Mucosa of descending colon (tissue), 3 donors: Measurements from ENCODE around the gene SPATS2. TPM values are rescaled to one million over a fixed set of nuclear protein-coding genes. Genes with fewer than 3 reads are reported as not detected.

Experiments used
- ATAC-seq: fragments of 200-7000 bp; cut with Tn5 transposase; one replicate; pipeline ENCODE4 v1.9.1; 2020; ENCODE audit warnings: mild to moderate bottlenecking, moderate library complexity
- DNase-seq, 3 donors: peaks; one replicate each; pipeline ENCODE4 v3.0.0-alpha.2; 2020
- H3K36me3 ChIP-seq: fragments of 200-600 bp; one replicate; pipeline ENCODE4 v1.8.0; 2021; ENCODE audit warnings: low read depth, mild to moderate bottlenecking
- H3K4me1 ChIP-seq: fragments of 200-600 bp; one replicate; pipeline ENCODE4 v1.8.0; 2021; ENCODE audit warnings: low read depth, mild to moderate bottlenecking
- H3K4me3 ChIP-seq: fragments of 200-600 bp; one replicate; pipeline ENCODE4 v1.8.0; 2021; ENCODE audit warnings: mild to moderate bottlenecking
- H3K9me3 ChIP-seq: fragments of 200-600 bp; one replicate; pipeline ENCODE4 v1.8.0; 2021; ENCODE audit warnings: mild to moderate bottlenecking
- CTCF ChIP-seq: fragments of 200-600 bp; IDR thresholded peaks from one replicate; pipeline ENCODE4 v1.8.0; 2022; ENCODE audit warnings: antibody characterized with exemption, mild to moderate bottlenecking
- intact Hi-C, 2 donors: fragments of 100-400 bp; cut with DNase I in 1 of 2; cut with micrococcal nuclease in 1 of 2; formaldehyde crosslinking; loops; one replicate each; pipeline versions ENCODE4 v1.11.0 to v1.11.1; 2022; cut with DNase I, micrococcal nuclease
- total RNA-seq, 3 donors: library from RNA; stranded (reverse); fragmentation: NEBNext Ultra II Directional in 2 of 3; extraction: Animal tissue kit (Norgen Biotek cat#: 25700) in 2 of 3; gene quantifications; one replicate each; pipeline versions ENCODE4 v1.2.1 to v1.2.4, GENCODE V29; 2021 to 2023
- donor health status: DM: no; HTN: no; CAD: no; lungs with moderate emphysema.
- donor health status: DM: no; HTN: no; CAD: no.
- donor health status: DM: no; HTN: yes; CAD: no.

SPATS2 gene
- total RNA-seq, 3 donors from 2014 or later: 15.0 to 19.8 (median 18.3) TPM

DNA sequence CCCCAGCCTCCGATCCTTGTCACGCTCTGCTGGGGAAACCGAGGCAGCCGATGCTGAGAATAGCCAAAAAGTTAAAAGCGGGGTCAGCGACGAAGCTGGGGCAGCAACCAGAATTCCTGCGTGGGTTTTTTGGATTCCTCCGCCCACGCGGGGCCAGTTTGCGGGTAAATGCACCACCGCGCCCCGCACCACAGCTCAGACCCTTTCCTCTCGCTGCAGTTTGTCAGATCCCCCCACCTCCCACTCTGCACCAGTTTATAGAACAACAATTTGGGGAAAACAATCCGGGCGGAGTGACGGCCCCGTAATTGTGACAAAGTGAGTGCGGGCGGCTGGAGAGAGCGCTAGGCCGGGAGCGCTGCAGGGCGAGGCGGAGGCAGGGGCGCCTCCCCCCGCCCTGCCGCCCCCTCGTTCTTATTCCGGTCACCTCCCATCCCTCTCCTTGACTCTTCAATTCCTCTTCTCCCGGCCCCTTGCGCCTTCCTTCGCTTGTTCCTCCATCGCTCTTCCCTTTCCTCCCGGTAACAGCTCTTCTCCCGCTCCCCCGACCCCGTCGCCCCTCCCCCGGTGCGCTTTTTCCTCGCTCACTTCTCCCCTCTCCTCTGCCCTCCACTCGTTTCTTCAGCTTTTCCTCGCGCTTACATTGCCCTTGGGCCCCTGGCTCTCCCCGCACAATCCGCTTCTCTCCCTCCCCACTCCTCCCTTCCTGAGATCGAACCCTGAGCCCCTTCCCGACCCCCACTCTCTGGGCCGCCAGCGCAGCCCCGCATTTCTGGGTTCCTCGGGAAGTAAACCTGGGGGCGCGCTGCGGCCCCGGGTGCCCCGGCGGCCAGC lies 21.2 kb upstream of the SPATS2 start:
- Histone ChIP-seq H3K4me1 (peaks cover 51% of the 10 kb centered on the region), H3K36me3 (no peaks in the 10 kb centered on the region), H3K4me3 (no peak overlapping the region), H3K9me3 (no peaks in the 10 kb centered on the region)
- no peak for TF ChIP-seq CTCF
- intact Hi-C loops: loop anchor here in 1 of 2 donors (10.0 kb wide), 1 partner anchor 61 kb away; no protein-coding TSS in a partner anchor
- ATAC-seq: no peak
- DNase-seq: no peak

DNA sequence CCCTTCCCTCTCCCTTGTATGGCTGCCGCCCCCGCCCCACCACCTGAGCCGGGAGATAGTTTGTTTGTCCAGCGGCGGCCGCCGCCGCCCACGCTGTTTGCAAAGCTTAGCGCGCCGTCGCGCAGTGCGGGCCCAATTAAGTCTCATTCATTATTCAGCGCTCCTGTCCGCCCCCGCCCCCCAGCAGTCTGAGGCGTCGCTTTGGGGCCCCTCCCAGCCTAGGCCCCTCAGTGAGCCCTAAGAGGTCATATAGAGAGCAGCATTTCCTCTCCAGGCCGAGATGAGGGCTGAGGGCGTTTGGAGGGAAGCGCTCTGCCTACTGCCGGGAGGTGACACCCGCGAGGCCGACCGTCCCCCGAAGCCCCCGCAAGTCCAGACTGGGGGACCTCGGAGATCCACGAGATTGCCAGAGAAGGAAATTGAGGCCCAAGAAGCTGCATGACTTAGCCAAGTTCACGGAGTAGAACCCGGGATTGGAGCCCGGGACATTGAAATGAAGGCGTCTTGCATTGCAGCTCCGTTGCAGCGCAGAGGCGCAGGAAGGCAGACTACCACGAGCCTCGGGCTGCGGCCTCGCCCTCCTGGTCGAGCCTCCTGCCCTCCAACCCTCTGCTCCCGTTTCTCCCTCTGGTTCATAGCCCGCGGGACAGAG lies 20.5 kb upstream of the SPATS2 start, which contains the start of gene DNAJC22:
TSS of gene DNAJC22 (plus strand) at position 230 of the 652 bp plus-strand sequence. CDS start 1,985 bp downstream, outside the sequence.
- DNase-seq (peak in 2 of 3 donors; percentile 52 to 59), ATAC-seq (peak; percentile 31)
- intact Hi-C loops: loop anchor here in 1 of 2 donors (10.0 kb wide), 1 partner anchor 62 kb away; no protein-coding TSS in a partner anchor

DNA sequence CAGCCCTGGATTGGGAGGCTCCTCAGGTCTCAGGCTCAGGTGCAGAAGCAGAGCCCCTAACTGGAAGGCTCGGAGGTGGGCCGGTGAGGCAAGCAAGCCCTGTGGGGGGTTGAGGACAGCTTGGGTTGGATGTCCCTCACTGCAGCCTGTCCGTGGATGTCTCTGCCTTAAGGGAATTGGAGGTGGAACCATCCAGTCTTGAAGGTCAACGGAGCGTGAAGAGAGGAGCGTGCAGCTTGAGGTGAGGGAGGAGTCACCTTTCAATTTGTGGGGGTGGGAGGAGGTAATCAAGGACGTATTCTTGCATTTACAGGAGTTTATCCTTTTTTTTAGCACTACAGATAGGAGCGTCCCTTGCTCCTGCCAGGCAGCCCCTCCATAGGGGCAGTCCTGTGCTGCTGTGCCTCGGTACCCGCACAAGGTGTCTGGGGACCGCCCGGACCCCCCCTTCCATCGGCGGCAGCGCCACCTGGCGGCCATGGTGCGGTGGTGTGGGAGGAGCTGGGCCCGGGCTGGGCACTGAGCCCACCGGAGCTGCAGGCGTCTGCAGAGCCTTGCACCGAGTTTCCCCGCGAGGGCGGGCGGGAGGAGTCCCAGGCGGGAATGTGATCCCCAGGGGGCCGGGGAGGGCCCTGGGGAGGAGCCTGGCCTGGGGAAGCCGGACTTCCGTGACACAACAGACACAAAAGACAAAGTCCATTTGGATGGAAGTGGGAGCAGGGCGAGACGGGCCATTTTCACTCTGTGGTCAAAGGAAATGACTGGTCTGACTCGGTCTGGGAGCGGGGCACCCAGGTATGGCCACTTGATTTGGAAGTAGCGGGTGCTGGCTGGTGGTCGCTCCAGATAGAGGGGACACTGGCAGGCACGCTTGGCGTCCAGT lies 19.7 kb upstream of the SPATS2 start:
- TF ChIP-seq CTCF: peak; percentile 82
- no peaks in the 10 kb centered on the region for H3K9me3 ChIP-seq
- ATAC-seq (peak; percentile 95), DNase-seq (peak; percentile 90 to 94 (median 92))
- no peaks in the 10 kb centered on the region for H3K36me3 ChIP-seq
- intact Hi-C loops: loop anchor here in 1 of 2 donors (10.0 kb wide), 1 partner anchor 63 kb away; no protein-coding TSS in a partner anchor
- H3K4me1 ChIP-seq: peaks cover 45% of the 10 kb centered on the region
- H3K4me3 ChIP-seq: no peak overlapping the region

More for the DNA sequence above, 20.5 kb upstream of the SPATS2 start, which contains the start of gene DNAJC22:
- TF ChIP-seq CTCF: no peak
- Histone ChIP-seq H3K4me3 (no peak within 1 kb of the TSS), H3K36me3 (no peaks in the 10 kb centered on the region), H3K4me1 (peaks cover 51% of the 10 kb centered on the region), H3K9me3 (no peaks in the 10 kb centered on the region)

DNA sequence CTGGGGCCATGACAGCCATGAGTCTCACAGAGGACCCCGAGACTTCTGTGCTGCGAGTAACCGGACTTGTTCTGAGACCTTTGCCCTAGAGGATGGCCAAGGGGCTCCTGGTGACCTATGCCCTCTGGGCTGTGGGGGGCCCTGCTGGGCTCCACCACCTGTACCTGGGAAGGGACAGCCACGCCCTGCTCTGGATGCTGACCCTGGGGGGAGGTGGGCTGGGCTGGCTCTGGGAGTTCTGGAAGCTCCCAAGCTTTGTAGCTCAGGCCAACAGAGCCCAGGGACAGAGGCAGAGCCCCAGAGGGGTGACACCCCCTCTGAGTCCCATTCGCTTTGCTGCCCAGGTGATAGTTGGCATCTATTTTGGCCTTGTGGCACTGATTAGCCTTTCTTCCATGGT lies 18.5 kb upstream of the SPATS2 start:
- ATAC-seq (no peak), DNase-seq (no peak)
- Histone ChIP-seq H3K36me3 (no peaks in the 10 kb centered on the region), H3K9me3 (no peaks in the 10 kb centered on the region), H3K4me1 (peaks cover 36% of the 10 kb centered on the region), H3K4me3 (no peak overlapping the region)
- TF ChIP-seq CTCF: no peak
- intact Hi-C loops: loop anchor here in 1 of 2 donors (10.0 kb wide), 1 partner anchor 64 kb away; no protein-coding TSS in a partner anchor

DNA sequence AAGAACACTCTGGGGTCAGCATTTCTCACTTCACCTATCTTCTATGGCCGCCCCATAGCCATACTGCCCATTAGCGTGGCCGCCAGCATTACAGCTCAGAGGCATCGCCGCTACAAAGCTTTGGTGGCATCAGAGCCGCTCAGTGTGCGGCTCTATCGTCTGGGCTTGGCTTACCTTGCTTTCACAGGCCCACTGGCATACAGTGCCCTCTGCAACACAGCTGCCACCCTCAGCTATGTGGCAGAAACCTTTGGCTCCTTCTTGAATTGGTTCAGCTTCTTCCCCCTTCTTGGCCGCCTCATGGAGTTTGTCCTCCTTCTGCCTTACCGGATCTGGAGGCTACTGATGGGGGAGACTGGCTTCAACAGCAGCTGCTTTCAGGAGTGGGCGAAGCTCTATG lies 18.0 kb upstream of the SPATS2 start:
- DNase-seq: no peak
- H3K36me3 ChIP-seq: no peaks in the 10 kb centered on the region
- no peaks in the 10 kb centered on the region for H3K9me3 ChIP-seq
- H3K4me3 ChIP-seq: no peak overlapping the region
- intact Hi-C loops: loop anchor here in 1 of 2 donors (10.0 kb wide), 1 partner anchor 64 kb away; no protein-coding TSS in a partner anchor
- TF ChIP-seq CTCF: no peak
- ATAC-seq: no peak
- peaks cover 36% of the 10 kb centered on the region for H3K4me1 ChIP-seq
